Tibial artery (tissue), 4 donors: ENCODE data around the gene BSND.

Experiments used
- DNase-seq, 2 donors: peaks; one replicate each; pipeline ENCODE4 v3.0.0-alpha.2; 2019
- H3K27ac ChIP-seq, 2 donors: fragments of 200-600 bp; sonication (generic) in 1 of 2; 1 replicate in 1 of 2; 2 replicates in 1 of 2; pipeline ENCODE4 v1.5.1; 2018 to 2019; ENCODE audit warnings: mild to moderate bottlenecking in 1 of 2
- H3K27me3 ChIP-seq, 2 donors: fragments of 200-600 bp; sonication (generic) in 1 of 2; one replicate each; pipeline versions ENCODE4 v1.5.1 to v1.6.0; 2016 to 2019
- H3K36me3 ChIP-seq, 3 donors: fragments of 200-600 bp; sonication (generic) in 2 of 3; one replicate each; pipeline ENCODE4 v1.5.1; 2016 to 2019; ENCODE audit warnings: mild to moderate bottlenecking in 2 of 3
- H3K4me1 ChIP-seq, 4 donors: fragments of 200-600 bp; sonication (generic) in 2 of 4; 1 replicate in 3 of 4; 2 replicates in 1 of 4; pipeline ENCODE4 v1.5.1; 2016 to 2019
- H3K4me3 ChIP-seq, 2 donors: fragments of 200-600 bp; sonication (generic) in 1 of 2; 1 replicate in 1 of 2; 2 replicates in 1 of 2; pipeline ENCODE4 v1.5.1; 2018 to 2019; ENCODE audit warnings: mild to moderate bottlenecking in 2 of 2
- H3K9me3 ChIP-seq, 3 donors: fragments of 200-600 bp; sonication (generic) in 1 of 3; one replicate each; pipeline ENCODE4 v1.5.1; 2016 to 2019
- intact Hi-C: fragments of 100-400 bp; cut with DNase I; formaldehyde crosslinking; loops from one replicate; pipeline ENCODE4 v1.15.0; 2023; ENCODE audit warnings: low total_unique reads
- TF ChIP-seq, protein P1 (sequence below), 2 experiments: fragments of 200-600 bp in 1 of 2; fragments of 450-650 bp in 1 of 2; IDR thresholded peaks; one replicate each; pipeline ENCODE4 v1.5.1; 2017 to 2019; ENCODE audit warnings: antibody characterized with exemption in 2 of 2, mild to moderate bottlenecking in 1 of 2, moderate library complexity in 1 of 2

BSND gene

GRCh38 chr1:55033265-55033614 is 34.5 kb downstream of the BSND start:
- no peak overlapping the region for H3K27ac ChIP-seq

DNA sequence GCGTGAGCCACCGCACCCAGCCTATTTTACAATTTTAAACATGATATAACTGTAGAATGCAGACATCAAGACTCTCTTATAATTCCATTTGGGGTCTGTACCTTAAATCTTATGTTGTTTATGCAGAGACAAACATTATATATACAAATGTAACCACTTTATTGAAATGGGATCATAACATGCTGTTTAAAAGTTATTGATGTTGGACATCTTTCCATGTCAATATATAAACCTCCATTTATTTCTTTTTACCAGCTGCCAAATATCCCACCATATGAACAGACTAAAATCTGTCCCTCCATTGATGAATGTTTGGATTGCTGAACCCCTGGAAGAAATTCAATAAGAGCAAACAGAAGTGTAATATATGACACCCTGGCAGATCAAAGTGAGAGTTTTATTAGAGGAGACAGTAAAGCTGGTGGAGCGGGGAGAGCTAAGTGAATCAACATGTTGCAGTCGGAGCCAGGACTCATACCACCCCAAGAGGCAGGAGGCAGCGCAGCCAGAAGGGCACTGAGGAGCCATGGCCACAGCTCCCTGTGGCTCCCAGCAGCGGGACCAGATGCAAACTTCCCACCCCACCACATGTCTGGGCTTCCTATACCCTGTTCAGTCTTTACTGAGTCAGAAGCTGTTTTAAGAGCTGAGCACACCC is 35.9 kb downstream of the BSND start:
- TF ChIP-seq, protein P1, sequence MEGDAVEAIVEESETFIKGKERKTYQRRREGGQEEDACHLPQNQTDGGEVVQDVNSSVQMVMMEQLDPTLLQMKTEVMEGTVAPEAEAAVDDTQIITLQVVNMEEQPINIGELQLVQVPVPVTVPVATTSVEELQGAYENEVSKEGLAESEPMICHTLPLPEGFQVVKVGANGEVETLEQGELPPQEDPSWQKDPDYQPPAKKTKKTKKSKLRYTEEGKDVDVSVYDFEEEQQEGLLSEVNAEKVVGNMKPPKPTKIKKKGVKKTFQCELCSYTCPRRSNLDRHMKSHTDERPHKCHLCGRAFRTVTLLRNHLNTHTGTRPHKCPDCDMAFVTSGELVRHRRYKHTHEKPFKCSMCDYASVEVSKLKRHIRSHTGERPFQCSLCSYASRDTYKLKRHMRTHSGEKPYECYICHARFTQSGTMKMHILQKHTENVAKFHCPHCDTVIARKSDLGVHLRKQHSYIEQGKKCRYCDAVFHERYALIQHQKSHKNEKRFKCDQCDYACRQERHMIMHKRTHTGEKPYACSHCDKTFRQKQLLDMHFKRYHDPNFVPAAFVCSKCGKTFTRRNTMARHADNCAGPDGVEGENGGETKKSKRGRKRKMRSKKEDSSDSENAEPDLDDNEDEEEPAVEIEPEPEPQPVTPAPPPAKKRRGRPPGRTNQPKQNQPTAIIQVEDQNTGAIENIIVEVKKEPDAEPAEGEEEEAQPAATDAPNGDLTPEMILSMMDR (IDR thresholded peaks at IDR 0.05): no peak
- peak in 1 of 2 donors; percentile 7 for DNase-seq
- Histone ChIP-seq H3K27me3 (peaks cover 0 to 73% of the 10 kb centered on the region in 2 donors), H3K4me1 (peaks cover 0 to 9% (median 4%) of the 10 kb centered on the region in 4 donors), H3K9me3 (no peaks in the 10 kb centered on the region), H3K4me3 (no peak overlapping the region), H3K36me3 (no peaks in the 10 kb centered on the region), H3K27ac (no peak overlapping the region)
- intact Hi-C loops: no loop called here

More at GRCh38 chr1:55033265-55033614, 34.5 kb downstream of the BSND start:
- Histone ChIP-seq H3K36me3 (no peaks in the 10 kb centered on the region), H3K9me3 (no peaks in the 10 kb centered on the region), H3K4me1 (no peaks in the 10 kb centered on the region), H3K4me3 (no peak overlapping the region), H3K27me3 (peaks cover 0 to 59% of the 10 kb centered on the region in 2 donors)
- TF ChIP-seq, protein P1 (IDR thresholded peaks at IDR 0.05): no peak
- intact Hi-C loops: no loop called here
- peak in 1 of 2 donors; percentile 28 for DNase-seq

DNA sequence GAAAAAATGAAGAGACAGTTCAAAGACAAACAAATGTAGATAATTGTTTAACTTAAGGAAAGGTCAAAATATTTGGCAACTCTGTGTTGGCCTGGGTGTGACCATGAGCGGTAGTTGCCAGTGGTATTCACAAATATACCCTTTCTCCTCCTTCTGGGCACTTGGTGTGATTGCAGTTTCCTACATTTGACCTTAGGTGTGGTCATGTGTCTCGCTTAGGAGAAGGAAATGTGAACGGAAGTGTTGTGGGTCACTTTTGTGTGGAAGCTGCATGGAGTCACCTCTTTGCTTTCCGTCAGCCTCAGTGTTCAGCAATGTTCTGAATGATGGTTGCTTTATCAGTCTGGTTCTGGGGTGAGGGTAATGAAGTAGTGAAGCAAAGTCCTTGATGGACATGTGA is 37.2 kb downstream of the BSND start:
- H3K4me1 ChIP-seq: peaks cover 0 to 22% (median 11%) of the 10 kb centered on the region in 4 donors
- TF ChIP-seq, protein P1 (IDR thresholded peaks at IDR 0.05): no peak
- intact Hi-C loops: no loop called here
- no peaks in the 10 kb centered on the region for H3K36me3 ChIP-seq
- peaks cover 0 to 81% of the 10 kb centered on the region in 2 donors for H3K27me3 ChIP-seq
- H3K4me3 ChIP-seq: no peak overlapping the region
- DNase-seq: no peak
- H3K9me3 ChIP-seq: no peaks in the 10 kb centered on the region
- H3K27ac ChIP-seq: no peak overlapping the region

DNA sequence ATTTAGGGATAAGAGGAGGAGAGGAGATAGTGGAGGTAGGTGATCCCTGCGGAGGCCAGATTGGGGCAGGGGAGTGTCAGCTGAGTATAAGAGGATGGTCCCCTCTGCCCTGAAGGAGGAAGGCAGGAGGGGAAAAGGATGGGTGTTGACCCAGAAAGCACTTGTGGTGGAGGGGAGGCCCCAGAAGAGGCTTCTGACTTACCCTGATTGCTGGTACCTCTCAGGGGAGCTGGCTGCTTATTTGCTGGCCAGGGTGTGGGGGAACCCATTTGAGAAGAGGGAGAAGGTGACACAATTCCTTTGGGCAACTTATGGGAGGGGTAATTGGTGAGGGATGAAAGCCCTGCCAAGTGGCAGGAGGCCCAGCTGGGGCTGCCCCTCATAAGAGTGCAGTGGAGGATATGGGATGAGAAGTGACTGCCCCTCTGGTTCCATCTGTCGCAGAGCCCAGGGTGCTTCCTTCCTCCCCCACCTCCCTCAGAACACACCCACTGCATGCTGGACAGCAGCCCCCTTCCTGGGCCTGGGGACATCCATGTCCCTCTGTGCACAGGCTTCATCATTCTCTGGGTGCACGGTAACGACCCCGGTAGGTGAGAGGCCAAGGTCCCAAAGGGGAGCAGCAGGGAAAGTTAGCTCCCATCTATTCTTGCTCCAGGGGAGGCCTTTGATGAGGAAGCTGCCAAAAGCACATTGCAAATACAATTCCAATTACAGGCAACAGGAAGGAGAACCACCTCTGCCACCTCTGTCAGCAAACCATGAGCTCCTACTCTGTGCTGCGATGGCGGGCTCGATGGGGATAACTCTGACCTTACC is 39.2 kb downstream of the BSND start:
- Histone ChIP-seq H3K27ac (no peak overlapping the region), H3K36me3 (no peaks in the 10 kb centered on the region), H3K9me3 (no peaks in the 10 kb centered on the region), H3K27me3 (peaks cover 0 to 83% of the 10 kb centered on the region in 2 donors), H3K4me1 (peaks cover 0 to 23% (median 11%) of the 10 kb centered on the region in 4 donors), H3K4me3 (no peak overlapping the region)
- DNase-seq: peak in 1 of 2 donors; percentile 48
- TF ChIP-seq, protein P1 (IDR thresholded peaks at IDR 0.05): no peak
- intact Hi-C loops: no loop called here

DNA sequence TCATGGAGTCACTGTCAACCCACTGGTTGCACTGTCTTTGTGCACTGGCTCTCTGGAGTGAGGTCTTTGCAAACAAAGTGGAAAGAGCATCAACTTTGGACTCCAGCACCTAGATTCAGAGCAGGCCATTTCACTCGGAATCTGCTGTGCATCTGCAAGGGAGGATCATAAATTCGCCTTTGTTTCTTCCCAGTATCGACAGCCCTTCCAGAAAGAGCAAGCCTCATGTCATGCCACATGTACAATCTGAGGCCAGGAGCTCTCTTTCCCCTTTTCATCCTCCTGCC is 39.8 kb downstream of the BSND start:
- peaks cover 0 to 23% (median 11%) of the 10 kb centered on the region in 4 donors for H3K4me1 ChIP-seq
- no peak for DNase-seq

More for the DNA sequence above, 39.8 kb downstream of the BSND start:
- intact Hi-C loops: no loop called here
- Histone ChIP-seq H3K27ac (no peak overlapping the region), H3K4me3 (no peak overlapping the region), H3K36me3 (no peaks in the 10 kb centered on the region), H3K9me3 (no peaks in the 10 kb centered on the region), H3K27me3 (peaks cover 0 to 78% of the 10 kb centered on the region in 2 donors)
- TF ChIP-seq, protein P1 (IDR thresholded peaks at IDR 0.05): no peak
